Measurements from ENCODE around the gene SPOCD1.

GRCh38 chr1:31811605-31812004 is 4.2 kb downstream of the SPOCD1 start:
- no peak for TF ChIP-seq RAD21 (conservative IDR thresholded peaks at IDR 0.05 in 1 of 2, IDR thresholded peaks at IDR 0.05 in 1 of 2)
- no peak for TF ChIP-seq CTCF (IDR thresholded peaks at IDR 0.05)
- no peak for TF ChIP-seq JUNB (IDR thresholded peaks at IDR 0.05)
- no peak for TF ChIP-seq POLR2A (IDR thresholded peaks at IDR 0.05; ENCODE audit: low read length)
